Activated CD4-positive, alpha-beta memory T cell treated with anti-CD3 and anti-CD28 coated beads for 36 hours (primary cell): ENCODE results near the gene METTL23. TPM values are rescaled to one million over a fixed set of nuclear protein-coding genes. Genes with fewer than 3 reads are reported as not detected.

Source experiments
- CTCF ChIA-PET: fragments of 350-600 bp; sonication (Branson Sonifier 250); formaldehyde crosslinking; loops from one replicate; lab custom pipeline; 2021; ENCODE audit warnings: antibody characterized with exemption, inconsistent platforms; lab: Charles Lee
- POLR2A ChIA-PET: fragments of 350-600 bp; sonication (Branson Sonifier 250); formaldehyde crosslinking; loops from one replicate; lab custom pipeline; 2021; ENCODE audit warnings: antibody characterized with exemption; lab: Charles Lee
- DNase-seq: peaks from one replicate; pipeline ENCODE4 v3.0.0-alpha.2; 2020
- H3K27ac Mint-ChIP-seq: one replicate; pipeline ENCODE4 v1.8.0; 2021; ENCODE audit warnings: mixed read lengths
- H3K27me3 Mint-ChIP-seq: one replicate; pipeline ENCODE4 v1.8.0; 2021; ENCODE audit warnings: mixed read lengths
- H3K36me3 Mint-ChIP-seq: one replicate; pipeline ENCODE4 v1.8.0; 2021; ENCODE audit warnings: mixed read lengths
- H3K4me1 Mint-ChIP-seq: one replicate; pipeline ENCODE4 v1.8.0; 2021; ENCODE audit warnings: low read depth, mixed read lengths
- H3K4me3 Mint-ChIP-seq: one replicate; pipeline ENCODE4 v1.8.0; 2021; ENCODE audit warnings: mild to moderate bottlenecking, mixed read lengths
- H3K9me3 Mint-ChIP-seq: one replicate; pipeline ENCODE4 v1.8.0; 2021; ENCODE audit warnings: mixed read lengths
- intact Hi-C: fragments of 100-400 bp; cut with micrococcal nuclease; formaldehyde crosslinking; loops from one replicate; pipeline ENCODE4 v1.15.1; 2023
- total RNA-seq, 2 experiments: library from RNA; stranded (reverse); gene quantifications; one replicate each; pipeline ENCODE4 v1.2.3, GENCODE V29; 2021

The METTL23 gene
- total RNA-seq, 2 experiments from 2014 or later = 29.1 to 29.2 TPM

DNA sequence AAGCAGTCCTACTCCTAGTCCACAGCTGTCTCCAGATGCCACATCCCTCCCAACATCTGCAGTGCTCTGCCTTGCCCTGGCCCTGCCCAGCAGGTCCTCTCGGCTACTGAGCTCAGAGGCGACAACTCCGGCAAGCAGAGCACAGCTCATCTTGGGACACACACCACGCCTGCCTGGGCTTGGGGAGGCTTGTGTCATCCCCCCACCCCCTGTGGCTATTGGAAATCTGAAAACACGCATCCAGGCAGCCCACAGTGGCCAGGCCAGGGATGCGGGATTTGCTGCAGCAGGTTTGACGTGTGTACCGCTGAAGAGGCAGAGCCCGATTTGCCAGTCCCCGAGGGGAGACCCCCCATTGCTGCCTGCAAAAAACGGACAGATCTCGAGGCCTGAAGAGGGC is 41.3 kb upstream of the METTL23 start:
- POLR2A ChIA-PET = no interaction called here
- no peaks in the 10 kb centered on the region for H3K9me3 Mint-ChIP-seq
- H3K36me3 Mint-ChIP-seq = no peaks in the 10 kb centered on the region
- no peaks in the 10 kb centered on the region for H3K27me3 Mint-ChIP-seq
- CTCF ChIA-PET = interaction anchor here (0.5 kb wide), 1 partner anchor 921 kb away, joined by 3 read pairs; no protein-coding TSS in a partner anchor
- peaks cover 3% of the 10 kb centered on the region for H3K4me1 Mint-ChIP-seq
- no peak overlapping the region for H3K27ac Mint-ChIP-seq
- intact Hi-C loops = loop anchor here (10.0 kb wide), 1 partner anchor 61 kb away; no protein-coding TSS in a partner anchor
- H3K4me3 Mint-ChIP-seq = no peak overlapping the region
- DNase-seq = no peak

DNA sequence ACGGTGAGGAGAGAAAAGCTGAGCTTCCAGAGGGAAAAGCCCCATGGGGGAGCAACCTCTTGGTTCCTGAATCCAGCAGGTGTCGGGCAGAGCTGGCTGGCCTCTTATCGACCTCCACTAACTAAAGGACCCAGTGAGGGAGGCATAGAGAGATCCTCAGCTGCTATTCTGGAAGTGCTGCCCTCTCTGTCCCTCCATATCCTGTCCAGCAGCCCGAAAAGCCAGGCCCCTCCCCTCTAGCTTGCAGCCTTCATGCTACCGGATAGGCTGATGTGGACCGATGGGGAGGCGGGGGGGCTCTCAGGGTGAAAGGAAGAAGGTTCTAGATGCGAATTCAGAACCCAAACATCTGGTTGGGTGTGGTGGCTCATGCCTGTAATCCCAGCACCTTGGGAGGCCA is 40.8 kb upstream of the METTL23 start:
- Mint-ChIP-seq H3K4me1 (peaks cover 3% of the 10 kb centered on the region), H3K27me3 (no peaks in the 10 kb centered on the region), H3K27ac (no peak overlapping the region), H3K4me3 (no peak overlapping the region), H3K9me3 (no peaks in the 10 kb centered on the region), H3K36me3 (no peaks in the 10 kb centered on the region)
- DNase-seq = no peak
- ChIA-PET POLR2A (no interaction called here), CTCF (no interaction called here)
- intact Hi-C loops = loop anchor here (10.0 kb wide), 1 partner anchor 61 kb away; no protein-coding TSS in a partner anchor

GRCh38 chr17:76686538-76687297 is 39.9 kb upstream of the METTL23 start:
- intact Hi-C loops = loop anchor here (10.0 kb wide), 1 partner anchor 62 kb away; no protein-coding TSS in a partner anchor
- Mint-ChIP-seq H3K27me3 (no peaks in the 10 kb centered on the region), H3K9me3 (no peaks in the 10 kb centered on the region), H3K36me3 (no peaks in the 10 kb centered on the region), H3K4me3 (no peak overlapping the region), H3K27ac (no peak overlapping the region), H3K4me1 (peaks cover 3% of the 10 kb centered on the region)
- no peak for DNase-seq
- ChIA-PET CTCF (no interaction called here), POLR2A (interaction anchor here (0.7 kb wide), 1 partner anchor 208 kb away, joined by 3 read pairs; no protein-coding TSS in a partner anchor)

DNA sequence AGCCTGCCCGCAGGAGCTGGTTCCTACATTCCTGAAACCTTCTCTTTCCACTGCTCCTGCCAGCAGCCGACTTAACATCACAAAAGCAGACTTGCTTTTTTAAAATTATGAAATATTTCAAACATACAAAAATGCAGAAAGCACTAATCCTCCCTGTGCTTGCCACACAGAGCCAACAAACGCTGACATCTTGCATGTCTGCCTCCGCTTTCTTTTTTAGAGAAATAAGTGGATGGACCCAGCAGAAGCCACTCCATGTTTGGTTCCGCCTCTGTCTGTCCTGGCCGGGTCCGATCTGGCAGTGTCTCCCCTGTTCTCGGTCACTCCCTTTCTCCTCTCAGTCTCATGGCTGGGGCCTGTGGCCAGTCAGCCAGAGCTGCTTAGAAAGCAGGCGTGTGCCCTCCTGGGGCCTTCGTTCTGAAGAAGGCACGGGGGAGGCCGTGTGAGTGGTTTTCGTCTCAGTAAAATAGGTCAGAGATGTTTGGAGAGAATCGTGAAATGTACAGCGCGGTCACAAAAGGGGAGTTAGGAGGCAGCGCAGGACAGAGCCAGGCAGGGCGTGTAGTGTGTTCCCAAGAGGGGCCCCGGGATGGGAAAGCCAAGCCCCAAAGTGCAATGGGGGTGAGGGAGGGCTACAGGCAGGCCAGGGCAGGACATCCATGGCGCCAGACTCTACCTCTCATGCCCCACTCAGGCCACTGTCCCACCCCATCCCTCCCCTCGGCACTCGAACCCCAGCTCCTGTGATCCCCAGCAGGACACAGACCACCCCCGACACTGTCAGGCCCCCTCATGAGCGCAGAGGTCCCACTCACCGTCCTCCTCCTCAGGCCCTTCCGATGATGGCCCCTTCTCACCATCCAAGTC is 39.1 kb upstream of the METTL23 start:
- CTCF ChIA-PET = no interaction called here
- no peak overlapping the region for H3K4me3 Mint-ChIP-seq
- H3K36me3 Mint-ChIP-seq = no peaks in the 10 kb centered on the region
- no peak overlapping the region for H3K27ac Mint-ChIP-seq
- no peak for DNase-seq
- H3K9me3 Mint-ChIP-seq = no peaks in the 10 kb centered on the region
- no peaks in the 10 kb centered on the region for H3K27me3 Mint-ChIP-seq
- no peaks in the 10 kb centered on the region for H3K4me1 Mint-ChIP-seq
- intact Hi-C loops = loop anchor here (10.0 kb wide), 1 partner anchor 63 kb away; no protein-coding TSS in a partner anchor
- POLR2A ChIA-PET = no interaction called here

GRCh38 chr17:76688165-76688622 is 38.4 kb upstream of the METTL23 start:
- Mint-ChIP-seq H3K36me3 (no peaks in the 10 kb centered on the region), H3K4me3 (no peak overlapping the region), H3K27me3 (no peaks in the 10 kb centered on the region), H3K27ac (no peak overlapping the region), H3K9me3 (no peaks in the 10 kb centered on the region), H3K4me1 (no peaks in the 10 kb centered on the region)
- POLR2A ChIA-PET = no interaction called here
- intact Hi-C loops = loop anchor here (10.0 kb wide), 1 partner anchor 63 kb away; no protein-coding TSS in a partner anchor
- DNase-seq = no peak
- CTCF ChIA-PET = no interaction called here

- Mint-ChIP-seq H3K27me3 (peaks cover 1% of the 10 kb centered on the region), H3K27ac (no peak overlapping the region), H3K4me3 (no peak overlapping the region), H3K9me3 (no peaks in the 10 kb centered on the region), H3K4me1 (no peaks in the 10 kb centered on the region), H3K36me3 (no peaks in the 10 kb centered on the region)
- no peak for DNase-seq
- ChIA-PET CTCF (no interaction called here), POLR2A (no interaction called here)
- intact Hi-C loops = loop anchor here (10.0 kb wide), 1 partner anchor 65 kb away; no protein-coding TSS in a partner anchor
Measured at GRCh38 chr17:76689859-76690258, 36.8 kb upstream of the METTL23 start.

GRCh38 chr17:76690596-76691280 is 35.9 kb upstream of the METTL23 start:
- ChIA-PET CTCF (interaction anchor here (0.6 to 1.0 kb wide), 2 partner anchors 9 to 67 kb away, joined by 3 read pairs; no protein-coding TSS in a partner anchor), POLR2A (no interaction called here)
- Mint-ChIP-seq H3K4me1 (peaks cover 7% of the 10 kb centered on the region), H3K9me3 (no peaks in the 10 kb centered on the region), H3K36me3 (no peaks in the 10 kb centered on the region), H3K4me3 (no peak overlapping the region), H3K27me3 (peaks cover 1% of the 10 kb centered on the region), H3K27ac (no peak overlapping the region)
- intact Hi-C loops = no loop called here
- no peak for DNase-seq

DNA sequence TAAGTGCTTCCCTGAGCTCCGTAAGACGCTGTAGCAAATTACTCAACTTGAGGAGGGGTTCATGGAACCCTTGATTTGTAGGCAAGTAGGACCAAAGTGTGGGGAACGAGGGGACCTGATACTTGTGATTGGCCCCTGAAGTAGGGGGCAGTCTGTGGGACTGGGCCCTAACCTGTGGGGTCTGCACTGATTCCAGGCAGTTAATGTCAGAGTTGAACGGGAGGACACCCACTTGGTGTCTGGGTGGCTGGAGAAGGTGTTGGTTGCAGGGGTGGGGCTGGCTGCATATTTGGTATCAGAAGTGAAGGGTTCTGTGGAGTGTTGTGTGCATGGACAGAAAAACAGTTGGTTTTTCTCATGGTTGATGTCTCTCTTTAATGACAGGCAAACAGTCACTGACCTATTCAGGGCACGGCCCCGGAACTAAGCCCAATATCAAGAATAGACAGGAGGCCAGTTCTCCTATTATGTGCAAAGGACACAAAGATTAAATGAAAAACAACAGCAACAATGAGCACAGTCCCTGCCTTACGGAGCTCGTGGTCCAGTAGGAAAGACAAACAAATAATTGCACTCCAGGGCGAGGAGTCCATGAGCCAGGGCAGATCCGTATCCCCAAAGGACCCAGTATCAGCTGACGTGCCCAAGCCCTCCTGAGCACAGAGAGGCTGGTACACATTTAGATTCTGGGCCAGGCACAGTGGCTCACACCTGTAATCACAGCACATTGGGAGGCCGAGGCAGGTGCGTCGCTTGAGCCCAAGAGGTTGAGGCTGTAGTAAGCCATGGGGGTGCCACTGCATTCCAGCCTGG is 35.1 kb upstream of the METTL23 start:
- H3K27me3 Mint-ChIP-seq = peaks cover 1% of the 10 kb centered on the region
- no peaks in the 10 kb centered on the region for H3K36me3 Mint-ChIP-seq
- H3K27ac Mint-ChIP-seq = no peak overlapping the region

DNA sequence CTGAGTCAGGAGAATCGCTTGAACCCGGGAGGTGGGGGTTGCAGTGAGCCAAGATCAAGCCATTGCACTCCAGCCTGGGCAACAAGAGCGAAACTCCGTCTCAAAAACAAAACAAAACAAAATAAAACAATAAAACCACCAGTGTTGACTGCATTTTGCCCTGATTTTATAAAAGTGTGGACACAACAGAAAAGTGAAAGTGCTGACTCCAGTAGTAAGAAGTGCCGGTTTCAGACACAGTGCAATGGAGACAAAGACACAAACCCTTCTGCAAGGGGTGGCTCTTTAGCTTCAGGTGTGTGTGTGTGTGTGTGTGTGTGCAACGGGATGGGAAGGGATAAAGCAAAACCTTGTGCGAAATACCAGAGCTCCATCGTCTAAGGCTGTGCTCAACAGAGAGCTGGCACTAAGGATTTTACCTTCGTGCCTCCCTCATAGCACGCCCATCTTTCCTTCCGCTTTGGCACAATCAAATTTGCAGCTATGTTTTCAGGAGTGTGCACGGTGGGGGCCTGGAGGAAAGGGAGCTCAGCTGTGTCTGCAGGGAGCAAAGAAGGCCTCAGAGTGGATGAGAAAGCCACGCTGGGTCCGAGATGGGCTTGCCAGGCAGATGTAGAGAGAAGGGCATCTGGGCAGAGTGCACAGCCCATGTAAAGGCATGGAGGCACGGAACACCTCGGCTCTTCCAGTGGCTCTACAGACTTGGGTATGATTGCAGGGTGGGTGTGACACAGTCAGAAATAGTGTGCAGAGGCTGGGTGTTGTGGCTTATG is 31.4 kb upstream of the METTL23 start:
- intact Hi-C loops = no loop called here
- Mint-ChIP-seq H3K36me3 (no peaks in the 10 kb centered on the region), H3K9me3 (no peaks in the 10 kb centered on the region), H3K4me1 (peaks cover 9% of the 10 kb centered on the region), H3K27me3 (peaks cover 1% of the 10 kb centered on the region), H3K4me3 (no peak overlapping the region), H3K27ac (no peak overlapping the region)
- DNase-seq = no peak
- CTCF ChIA-PET = interaction anchor here (0.9 to 2.2 kb wide), 3 partner anchors 14 to 71 kb away, joined by 3 to 6 read pairs (median 4); no protein-coding TSS in a partner anchor
- POLR2A ChIA-PET = no interaction called here

More for the DNA sequence above, 35.1 kb upstream of the METTL23 start:
- intact Hi-C loops = no loop called here
- Mint-ChIP-seq H3K9me3 (no peaks in the 10 kb centered on the region), H3K4me1 (peaks cover 9% of the 10 kb centered on the region), H3K4me3 (no peak overlapping the region)
- ChIA-PET CTCF (interaction anchor here (0.6 kb wide), 1 partner anchor 68 kb away, joined by 3 read pairs; no protein-coding TSS in a partner anchor), POLR2A (no interaction called here)
- DNase-seq = no peak

DNA sequence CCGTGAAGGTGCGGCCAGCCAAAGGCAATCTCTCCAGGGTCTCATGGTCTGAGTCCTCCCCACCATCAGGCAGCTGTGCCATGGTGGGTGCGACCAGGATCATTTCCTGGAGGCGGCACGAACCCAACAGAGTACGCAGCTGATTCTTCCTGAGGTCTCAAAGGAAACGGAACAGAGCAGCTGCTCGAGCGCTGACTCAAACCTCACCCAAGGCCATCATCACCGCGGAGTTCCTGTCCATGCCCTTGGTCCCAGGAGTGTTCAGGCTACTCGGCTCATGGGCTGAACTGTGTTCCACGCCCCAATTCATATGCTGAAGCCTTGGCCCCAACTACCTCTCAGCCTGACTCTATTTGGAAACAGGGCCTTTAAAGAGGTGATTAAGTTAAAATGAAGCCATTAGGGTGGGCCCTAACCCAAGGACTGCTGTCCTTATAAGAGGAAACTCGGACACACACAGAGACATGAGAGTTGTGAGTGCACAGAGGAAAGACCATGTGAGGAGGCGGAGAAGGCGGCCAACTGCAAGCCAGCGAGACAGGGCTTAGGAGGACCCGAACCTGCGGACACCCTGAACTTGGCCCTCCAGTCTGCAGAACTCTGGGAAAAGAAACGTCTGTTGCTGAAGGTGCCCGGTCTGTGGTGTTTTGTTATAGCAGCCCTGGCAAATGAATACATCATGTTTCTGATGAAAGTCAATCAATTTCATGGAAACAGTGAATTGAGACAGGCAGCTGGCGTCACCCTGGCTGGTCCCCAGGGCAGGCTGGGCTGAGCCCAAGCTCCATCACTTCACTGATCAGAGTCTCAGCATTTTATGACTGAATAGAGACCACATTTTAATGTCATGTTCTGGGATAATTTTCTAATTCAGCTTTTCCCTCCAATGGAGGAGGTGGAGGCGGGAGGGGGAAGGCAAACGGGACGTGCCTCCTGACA is 29.6 kb upstream of the METTL23 start:
- Mint-ChIP-seq H3K9me3 (no peaks in the 10 kb centered on the region), H3K27ac (no peak overlapping the region), H3K27me3 (peaks cover 1% of the 10 kb centered on the region), H3K36me3 (no peaks in the 10 kb centered on the region), H3K4me3 (no peak overlapping the region), H3K4me1 (peaks cover 9% of the 10 kb centered on the region)
- ChIA-PET POLR2A (no interaction called here), CTCF (interaction anchor here (1.0 to 1.3 kb wide), 2 partner anchors 17 to 73 kb away, joined by 3 read pairs; no protein-coding TSS in a partner anchor)
- no peak for DNase-seq
- intact Hi-C loops = no loop called here
